ENCODE data around the gene TRABD. TPM values are rescaled to one million over a fixed set of nuclear protein-coding genes. Genes with fewer than 3 reads are reported as not detected.
"Not testable (repeated sequence)": the region's sequence is repeated elsewhere in the genome, so short reads cannot be mapped to it uniquely, and the experiment has no call there.

The TRABD gene
- total RNA-seq, 1 donor from 2014 or later = 33.1 TPM

DNA sequence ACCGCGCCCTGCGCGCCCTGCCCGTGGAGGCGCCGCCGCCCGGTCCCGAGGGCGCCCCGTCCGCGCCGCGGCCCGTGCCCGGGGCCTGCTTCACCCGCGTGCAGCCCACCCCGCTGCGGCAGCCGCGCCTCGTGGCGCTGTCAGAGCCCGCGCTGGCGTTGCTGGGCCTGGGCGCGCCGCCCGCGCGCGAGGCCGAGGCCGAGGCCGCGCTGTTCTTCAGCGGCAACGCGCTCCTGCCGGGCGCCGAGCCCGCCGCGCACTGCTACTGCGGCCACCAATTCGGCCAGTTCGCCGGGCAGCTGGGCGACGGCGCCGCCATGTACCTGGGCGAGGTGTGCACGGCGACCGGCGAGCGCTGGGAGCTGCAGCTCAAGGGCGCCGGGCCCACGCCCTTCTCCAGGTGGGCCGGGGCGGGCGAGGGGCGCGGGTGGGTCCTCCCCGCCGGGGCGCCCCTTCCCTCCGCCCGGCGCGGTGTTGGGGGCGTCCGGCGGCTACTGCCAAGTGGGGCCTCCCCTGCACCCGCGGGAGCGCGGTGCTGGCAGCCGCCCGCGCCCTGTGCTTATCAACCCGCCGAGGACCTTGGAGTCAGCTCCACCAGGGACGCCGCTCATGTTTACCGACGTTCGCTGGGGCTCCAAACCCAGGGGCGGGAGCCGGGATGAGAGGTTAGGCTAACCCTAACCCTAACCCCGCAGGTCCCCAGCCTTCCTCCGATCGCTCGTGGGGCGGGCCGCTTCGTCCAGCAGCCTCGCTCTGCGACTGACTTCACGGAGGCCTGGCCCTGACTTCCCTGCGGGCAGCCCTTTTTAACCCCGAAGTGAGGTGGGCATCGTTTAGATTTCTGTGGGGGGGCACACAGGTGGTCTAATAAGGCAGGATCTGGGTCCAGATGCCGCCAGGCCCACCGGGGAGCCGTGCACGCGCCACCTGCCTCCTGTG, 15.7 kb downstream of the TRABD start:
- peak overlapping the region; percentile 92 for H3K4me3 Mint-ChIP-seq (ENCODE audit: unreplicated experiment)
- H3K27ac Mint-ChIP-seq (ENCODE audit: unreplicated experiment) = peak overlapping the region; percentile 24
- H3K36me3 Mint-ChIP-seq (ENCODE audit: low read depth, unreplicated experiment) = peaks cover 10% of the 10 kb centered on the region
- H3K27me3 Mint-ChIP-seq (ENCODE audit: unreplicated experiment) = peaks cover 7% of the 10 kb centered on the region
- no peak for DNase-seq (ENCODE audit: low spot score)
- H3K4me1 Mint-ChIP-seq (ENCODE audit: unreplicated experiment) = peaks cover 6% of the 10 kb centered on the region
- TF ChIP-seq CTCF (IDR thresholded peaks at IDR 0.05; ENCODE audit: unreplicated experiment) = no peak
- no peaks in the 10 kb centered on the region for H3K9me3 Mint-ChIP-seq (ENCODE audit: unreplicated experiment)

GRCh38 chr22:50202130-50202666, 16.5 kb downstream of the TRABD start:
- DNase-seq (ENCODE audit: low spot score) = no peak
- H3K4me1 Mint-ChIP-seq (ENCODE audit: unreplicated experiment) = peaks cover 6% of the 10 kb centered on the region
- H3K4me3 Mint-ChIP-seq (ENCODE audit: unreplicated experiment) = peak overlapping the region; percentile 92
- no peaks in the 10 kb centered on the region for H3K9me3 Mint-ChIP-seq (ENCODE audit: unreplicated experiment)
- H3K27ac Mint-ChIP-seq (ENCODE audit: unreplicated experiment) = peak overlapping the region; percentile 24
- peaks cover 7% of the 10 kb centered on the region for H3K27me3 Mint-ChIP-seq (ENCODE audit: unreplicated experiment)
- peaks cover 10% of the 10 kb centered on the region for H3K36me3 Mint-ChIP-seq (ENCODE audit: low read depth, unreplicated experiment)
- no peak for TF ChIP-seq CTCF (IDR thresholded peaks at IDR 0.05; ENCODE audit: unreplicated experiment)

GRCh38 chr22:50203288-50203687, 17.6 kb downstream of the TRABD start:
- peaks cover 8% of the 10 kb centered on the region for H3K27me3 Mint-ChIP-seq (ENCODE audit: unreplicated experiment)
- H3K4me1 Mint-ChIP-seq (ENCODE audit: unreplicated experiment) = peaks cover 6% of the 10 kb centered on the region
- H3K36me3 Mint-ChIP-seq (ENCODE audit: low read depth, unreplicated experiment) = peaks cover 10% of the 10 kb centered on the region
- no peaks in the 10 kb centered on the region for H3K9me3 Mint-ChIP-seq (ENCODE audit: unreplicated experiment)
- no peak for DNase-seq (ENCODE audit: low spot score)
- TF ChIP-seq CTCF (IDR thresholded peaks at IDR 0.05; ENCODE audit: unreplicated experiment) = no peak
- no peak overlapping the region for H3K4me3 Mint-ChIP-seq (ENCODE audit: unreplicated experiment)
- no peak overlapping the region for H3K27ac Mint-ChIP-seq (ENCODE audit: unreplicated experiment)

DNA sequence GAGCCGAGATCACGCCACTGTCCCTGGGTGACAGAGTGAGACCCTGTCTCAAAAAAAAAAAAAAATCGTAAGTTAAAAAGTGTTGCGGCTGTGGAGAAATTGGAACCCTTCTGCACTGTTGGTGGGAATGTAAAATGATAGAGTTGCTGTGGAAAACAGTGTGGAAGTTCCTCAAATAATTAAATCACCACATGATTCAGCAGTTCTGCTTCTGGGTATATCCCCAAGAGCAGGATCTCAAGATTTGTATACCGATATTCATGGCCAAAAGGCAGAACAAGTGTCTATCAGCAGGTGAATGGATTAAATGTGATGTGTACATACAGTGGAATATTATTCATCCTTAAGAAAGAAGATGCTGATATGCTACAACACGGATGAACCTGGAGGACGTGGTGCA, 18.9 kb downstream of the TRABD start:
- H3K4me1 Mint-ChIP-seq (ENCODE audit: unreplicated experiment) = peaks cover 6% of the 10 kb centered on the region
- no peak for TF ChIP-seq CTCF (IDR thresholded peaks at IDR 0.05; ENCODE audit: unreplicated experiment)
- no peaks in the 10 kb centered on the region for H3K9me3 Mint-ChIP-seq (ENCODE audit: unreplicated experiment)
- no peak for DNase-seq (ENCODE audit: low spot score)
- peak overlapping the region; percentile 15 for H3K27ac Mint-ChIP-seq (ENCODE audit: unreplicated experiment)
- H3K36me3 Mint-ChIP-seq (ENCODE audit: low read depth, unreplicated experiment) = peaks cover 10% of the 10 kb centered on the region
- peak overlapping the region; percentile 6 for H3K4me3 Mint-ChIP-seq (ENCODE audit: unreplicated experiment)
- peaks cover 8% of the 10 kb centered on the region for H3K27me3 Mint-ChIP-seq (ENCODE audit: unreplicated experiment)

DNA sequence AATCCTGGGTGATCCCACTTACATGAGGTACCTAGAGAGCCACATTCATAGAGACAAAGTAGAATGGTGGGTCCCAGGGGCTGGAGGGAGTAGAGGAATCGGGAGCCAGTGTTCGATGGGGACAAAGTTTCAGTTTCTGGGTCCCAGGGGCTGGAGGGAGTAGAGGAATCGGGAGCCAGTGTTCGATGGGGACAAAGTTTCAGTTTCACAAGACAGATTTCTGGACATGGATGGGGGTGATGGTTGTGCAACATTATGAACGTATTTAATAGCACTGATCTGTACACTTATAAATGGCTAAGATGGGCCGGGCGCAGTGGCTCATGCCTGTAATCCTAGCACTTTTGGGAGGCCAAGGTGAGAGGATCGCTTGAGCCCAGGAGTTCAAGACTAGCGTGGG, 19.3 kb downstream of the TRABD start:
- not testable (repeated sequence) for H3K4me1 Mint-ChIP-seq (ENCODE audit: unreplicated experiment); H3K9me3 Mint-ChIP-seq (ENCODE audit: unreplicated experiment); DNase-seq (ENCODE audit: low spot score)
- Mint-ChIP-seq H3K36me3 (ENCODE audit: low read depth, unreplicated experiment) (peaks cover 14% of the 10 kb centered on the region), H3K27me3 (ENCODE audit: unreplicated experiment) (peaks cover 12% of the 10 kb centered on the region), H3K4me3 (ENCODE audit: unreplicated experiment) (peak overlapping the region; percentile 6), H3K27ac (ENCODE audit: unreplicated experiment) (peak overlapping the region; percentile 15)

All from endothelial cell (in vitro differentiated cells).